Left colon (tissue), 2 donors: Measurements from ENCODE around the gene ALPK3. TPM values are rescaled to one million over a fixed set of nuclear protein-coding genes. Genes with fewer than 3 reads are reported as not detected.
A peak's percentile ranks its signal among the peaks of the same experiment; 100 is the strongest.

Source experiments
- ATAC-seq: fragments of 200-7000 bp; cut with Tn5 transposase; one replicate; pipeline ENCODE4 v1.9.1; 2020; ENCODE audit warnings: mild to moderate bottlenecking, moderate library complexity
- DNase-seq, 2 donors: peaks; one replicate each; pipeline ENCODE4 v3.0.0-alpha.2; 2020
- intact Hi-C, 2 donors: fragments of 100-400 bp; cut with DNase I in 1 of 2; cut with micrococcal nuclease in 1 of 2; formaldehyde crosslinking; loops; one replicate each; pipeline versions ENCODE4 v1.11.2 to v1.14.0; 2022; cut with DNase I, micrococcal nuclease
- total RNA-seq, 2 donors: library from RNA; stranded (reverse); fragmentation: NEBNext Ultra II Directional; extraction: Animal tissue kit (Norgen Biotek cat#: 25700); gene quantifications; one replicate each; pipeline ENCODE4 v1.2.1, GENCODE V29; 2021
- donor health status: DM: no; HTN: no; CAD: no.
- donor health status: DM: yes; HTN: yes; CAD: no.

ALPK3 gene
- total RNA-seq, 2 donors from 2014 or later: 1.0 to 1.1 TPM

DNA sequence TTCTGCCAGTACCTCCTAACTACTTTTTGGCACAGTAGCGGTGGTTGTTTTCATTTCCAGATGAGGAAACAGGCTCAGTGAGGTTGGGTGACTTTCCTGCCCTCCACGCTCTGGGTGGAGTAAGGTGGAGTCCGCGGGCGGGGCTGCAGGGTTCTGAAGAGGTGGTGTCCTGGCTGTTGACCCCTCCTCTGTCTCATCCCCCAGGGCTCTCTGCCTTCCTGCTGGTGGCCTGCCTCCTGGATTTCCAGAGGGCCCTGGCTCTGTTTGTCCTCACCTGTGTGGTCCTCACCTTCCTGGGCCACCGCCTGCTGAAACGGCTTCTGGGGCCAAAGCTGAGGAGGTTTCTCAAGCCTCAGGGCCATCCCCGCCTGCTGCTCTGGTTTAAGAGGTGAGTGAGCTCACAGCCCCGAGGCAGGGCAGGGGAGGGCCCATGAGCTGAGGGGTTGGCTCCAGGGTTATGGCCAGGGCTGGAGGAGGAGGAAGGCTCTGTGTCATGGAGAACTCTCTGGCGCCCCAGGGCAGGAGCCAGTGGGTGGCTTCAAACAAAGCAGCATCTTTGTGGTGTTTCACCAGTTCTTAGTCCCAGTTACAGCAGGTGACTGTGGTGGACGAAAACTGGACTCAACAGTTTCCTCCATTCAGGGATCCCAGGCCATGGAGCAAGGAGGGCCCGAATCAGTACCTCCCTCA is 77.7 kb downstream of the ALPK3 start:
- no peak for ATAC-seq
- no peak for DNase-seq
- intact Hi-C loops: no loop called here

DNA sequence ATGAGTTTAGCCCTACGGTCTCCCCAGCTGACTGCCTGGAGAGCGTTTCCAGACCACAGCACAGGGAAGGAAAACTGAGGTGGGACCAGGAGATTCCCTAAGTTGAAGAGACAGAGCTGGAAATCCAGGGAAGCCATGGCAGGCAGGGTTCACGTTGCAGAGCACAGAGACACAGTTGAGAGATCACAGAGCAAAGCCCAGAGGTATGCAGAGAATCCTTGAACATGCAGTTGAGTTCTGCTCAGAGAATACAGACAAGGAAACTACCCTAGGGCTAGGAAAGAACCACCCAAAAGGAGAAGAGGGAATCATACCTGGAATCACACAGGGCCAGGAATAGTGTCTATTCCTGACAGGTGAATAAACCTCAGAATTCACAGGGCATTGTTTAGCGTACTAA is 81.6 kb downstream of the ALPK3 start:
- intact Hi-C loops: no loop called here
- DNase-seq: no peak

DNA sequence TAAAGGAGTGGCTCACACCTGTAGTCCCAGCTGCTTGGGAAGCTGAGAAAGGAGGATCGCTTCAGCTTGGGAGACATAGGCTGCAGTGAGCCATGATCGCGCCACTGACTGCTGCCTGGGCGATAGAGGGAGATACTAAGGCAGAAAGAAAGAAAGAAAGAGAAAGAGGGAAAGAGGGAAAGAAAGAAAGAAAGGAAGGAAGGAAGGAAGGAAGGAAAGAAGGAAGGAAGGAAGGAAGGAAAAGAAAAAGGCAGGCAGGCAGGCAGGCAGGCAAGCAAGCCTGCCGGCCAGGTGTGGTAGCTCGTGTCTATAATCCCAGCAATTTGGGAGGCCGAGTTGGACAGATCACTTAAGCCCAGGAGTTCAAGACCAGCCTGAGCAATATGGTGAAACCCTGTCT is 82.6 kb downstream of the ALPK3 start:
- ATAC-seq: no peak
- DNase-seq: no peak

More for the DNA sequence above, 81.6 kb downstream of the ALPK3 start:
- ATAC-seq: no peak

DNA sequence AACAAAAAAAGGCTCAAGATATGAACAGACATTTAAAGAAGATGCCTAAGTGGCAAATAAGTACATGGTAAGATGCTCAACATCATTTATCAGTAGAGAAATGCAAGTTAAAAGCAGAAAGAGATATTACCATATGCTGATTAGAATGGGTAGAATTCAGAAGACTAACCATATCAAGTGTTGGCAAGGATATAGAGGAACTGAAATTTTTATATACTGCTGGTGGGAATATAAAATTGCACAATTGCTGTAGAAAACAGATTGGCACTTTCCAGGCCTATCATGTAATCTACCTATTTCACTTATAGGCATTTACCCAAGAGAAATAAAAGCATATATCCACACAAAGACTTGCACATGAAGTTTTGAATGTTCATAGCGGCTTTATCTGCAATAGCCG is 84.4 kb downstream of the ALPK3 start:
- intact Hi-C loops: no loop called here

More for the DNA sequence above, 82.6 kb downstream of the ALPK3 start:
- intact Hi-C loops: no loop called here

DNA sequence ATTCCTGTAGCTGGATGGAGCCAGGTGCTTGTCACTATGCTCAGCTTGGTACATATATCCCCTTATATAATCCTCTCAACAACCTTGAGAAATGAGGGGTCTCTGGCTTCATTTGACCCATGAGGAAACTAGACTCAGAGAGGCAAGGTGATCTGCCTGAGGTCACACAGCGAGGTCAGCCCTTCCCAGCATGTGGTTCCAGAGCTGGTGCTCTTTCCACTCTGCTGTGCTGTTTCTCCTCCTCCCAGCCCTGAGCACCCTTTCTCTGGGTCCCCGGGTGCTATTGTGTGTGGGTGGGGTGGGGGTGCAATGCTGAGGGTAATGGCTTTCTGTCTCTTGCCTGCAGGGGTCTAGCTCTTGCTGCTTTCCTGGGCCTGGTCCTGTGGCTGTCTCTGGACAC is 86.6 kb downstream of the ALPK3 start:
- intact Hi-C loops: no loop called here
- no peak for DNase-seq
- no peak for ATAC-seq

More for the DNA sequence above, 84.4 kb downstream of the ALPK3 start:
- no peak for DNase-seq
- no peak for ATAC-seq

DNA sequence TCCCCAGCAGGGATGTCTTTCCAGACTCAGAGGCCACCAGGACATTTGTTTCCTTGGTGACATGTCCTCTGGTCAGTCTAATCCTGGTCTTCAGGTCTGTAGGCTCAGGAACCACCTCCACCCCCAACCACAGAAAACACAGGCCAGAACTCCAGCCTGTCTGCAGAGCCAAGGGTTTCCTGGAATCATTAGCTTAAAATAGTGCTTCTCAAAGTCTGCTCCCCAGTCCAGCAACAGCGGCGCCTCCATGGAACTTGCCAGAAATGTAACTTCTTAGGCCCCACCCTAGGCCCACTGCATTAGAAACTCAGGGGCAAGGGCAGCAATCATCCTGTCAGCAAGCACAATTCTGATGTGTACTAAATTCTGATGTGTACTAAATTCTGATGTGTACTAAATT is 87.3 kb downstream of the ALPK3 start:
- intact Hi-C loops: no loop called here
- ATAC-seq (no peak), DNase-seq (no peak)

DNA sequence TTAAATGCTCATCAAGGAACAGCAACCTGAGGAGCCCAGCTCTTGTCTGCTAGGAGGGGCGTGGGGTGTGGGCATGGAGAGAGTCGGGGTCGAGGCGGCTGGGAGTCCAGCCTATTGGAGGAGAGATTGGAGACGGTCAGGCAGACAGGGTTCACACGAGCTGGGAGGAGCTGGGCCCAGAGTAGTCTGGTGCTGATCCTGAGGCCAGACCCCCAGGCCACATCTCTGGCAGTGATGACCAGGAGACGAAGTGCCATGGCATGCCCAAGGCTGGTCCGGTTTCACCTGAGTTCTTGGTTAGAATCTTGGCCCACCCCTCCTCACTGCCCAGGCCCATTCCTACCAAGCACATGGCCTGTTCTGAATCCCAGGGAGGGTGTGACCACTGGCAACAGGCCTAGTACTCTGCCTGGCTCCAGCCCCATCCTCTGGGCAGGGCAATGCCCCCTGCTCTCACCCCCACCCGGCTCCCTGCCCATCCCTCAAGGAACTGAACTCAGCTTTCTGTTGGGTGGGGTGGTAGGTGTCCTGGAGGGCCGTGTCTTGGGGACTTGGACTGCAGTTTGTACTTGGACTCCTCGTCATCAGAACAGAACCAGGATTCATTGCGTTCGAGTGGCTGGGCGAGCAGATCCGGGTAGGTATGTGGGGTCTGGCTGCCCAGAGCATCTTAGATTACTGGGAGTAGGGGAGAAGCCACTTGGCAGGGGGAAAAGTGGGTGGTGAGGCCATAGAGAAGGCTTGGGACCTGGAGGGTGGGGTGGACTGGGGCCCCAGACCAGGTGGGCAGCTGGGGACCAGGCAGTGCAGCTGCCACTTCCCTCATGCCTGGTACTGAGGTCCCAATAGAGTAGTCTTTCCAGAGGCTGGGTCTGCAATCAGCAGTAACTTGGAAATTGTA is 88.1 kb downstream of the ALPK3 start:
- DNase-seq: no peak
- intact Hi-C loops: no loop called here

DNA sequence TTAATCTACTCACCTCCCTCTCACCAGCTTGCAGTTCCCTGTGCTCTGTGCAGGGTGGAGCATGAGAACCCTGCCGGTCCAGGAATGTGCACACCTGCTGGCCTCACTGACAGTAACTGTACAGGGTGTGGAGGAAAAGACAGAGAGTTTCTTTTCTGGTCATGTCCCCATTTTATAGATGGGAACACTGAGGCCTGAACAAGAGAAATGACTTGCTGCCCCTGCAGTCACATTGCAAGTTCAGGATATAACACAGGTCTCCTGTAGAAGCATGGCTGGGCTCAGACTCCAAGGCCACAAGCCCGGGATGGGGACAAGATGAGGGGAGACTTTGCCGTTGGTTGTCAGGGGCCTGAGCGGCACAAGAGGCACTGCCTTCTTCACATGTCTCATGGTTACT is 90.6 kb downstream of the ALPK3 start:
- DNase-seq (no peak), ATAC-seq (no peak)
- intact Hi-C loops: no loop called here

More for the DNA sequence above, 88.1 kb downstream of the ALPK3 start:
- ATAC-seq: no peak

DNA sequence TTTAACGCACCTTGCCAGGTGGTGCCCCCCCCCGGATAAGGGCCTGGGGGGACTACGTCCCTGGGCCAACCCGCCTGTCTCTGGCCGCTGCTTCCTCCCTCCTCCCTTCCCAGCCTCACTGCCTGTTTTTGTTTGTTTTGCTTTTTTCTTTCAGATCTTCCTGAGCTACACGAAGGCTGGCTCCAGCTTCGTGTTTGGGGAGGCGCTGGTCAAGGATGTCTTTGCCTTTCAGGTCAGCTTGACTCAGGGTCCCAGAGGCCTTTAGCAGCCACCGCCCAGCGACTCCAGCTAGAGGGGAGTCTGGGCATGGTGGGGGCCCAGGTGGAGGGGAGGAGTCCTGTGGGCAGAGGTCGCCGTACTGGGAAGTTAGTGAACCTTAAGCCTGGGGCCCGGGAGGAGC is 91.4 kb downstream of the ALPK3 start:
- intact Hi-C loops: no loop called here
- DNase-seq (no peak), ATAC-seq (no peak)

DNA sequence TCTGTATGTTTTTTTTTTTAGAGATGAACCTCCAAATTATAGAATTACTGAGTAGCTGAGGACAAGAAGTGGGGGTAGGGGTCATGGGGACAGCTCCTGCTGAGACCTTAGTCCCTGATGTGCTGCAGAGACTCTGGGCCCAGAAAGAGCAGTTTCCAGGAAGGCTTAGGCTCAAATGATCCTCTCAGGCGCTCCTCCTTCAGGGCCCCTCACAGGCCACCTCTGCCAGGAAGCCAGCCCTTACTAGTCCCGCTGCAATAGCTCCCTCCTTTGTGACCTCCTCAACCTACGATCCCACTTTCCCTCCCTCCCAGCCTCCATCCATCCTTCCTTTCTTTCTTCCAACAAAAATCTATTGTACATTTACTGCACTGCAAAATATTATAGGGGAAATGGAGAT is 91.9 kb downstream of the ALPK3 start:
- intact Hi-C loops: no loop called here
- ATAC-seq (no peak), DNase-seq (no peak)

DNA sequence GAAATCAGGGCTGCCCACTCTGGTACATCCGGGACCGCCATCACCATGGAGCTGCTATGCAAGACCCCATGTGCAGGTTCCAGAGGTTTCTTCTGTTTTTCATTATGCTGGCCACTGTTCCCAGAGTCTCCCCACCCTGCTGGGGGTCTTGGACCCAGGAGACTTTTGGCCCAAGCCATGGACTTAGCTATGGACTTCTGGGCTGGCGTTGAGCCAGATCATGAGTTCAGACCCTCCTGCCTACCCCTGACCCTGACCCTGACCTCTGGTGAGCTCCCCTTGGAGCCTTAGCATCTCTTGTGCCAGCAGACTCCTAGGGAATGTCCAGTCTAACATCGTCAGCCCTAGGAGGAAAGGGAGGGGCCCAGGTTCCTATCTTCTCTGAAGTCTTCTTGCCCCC is 92.6 kb downstream of the ALPK3 start:
- ATAC-seq (no peak), DNase-seq (no peak)
- intact Hi-C loops: no loop called here

DNA sequence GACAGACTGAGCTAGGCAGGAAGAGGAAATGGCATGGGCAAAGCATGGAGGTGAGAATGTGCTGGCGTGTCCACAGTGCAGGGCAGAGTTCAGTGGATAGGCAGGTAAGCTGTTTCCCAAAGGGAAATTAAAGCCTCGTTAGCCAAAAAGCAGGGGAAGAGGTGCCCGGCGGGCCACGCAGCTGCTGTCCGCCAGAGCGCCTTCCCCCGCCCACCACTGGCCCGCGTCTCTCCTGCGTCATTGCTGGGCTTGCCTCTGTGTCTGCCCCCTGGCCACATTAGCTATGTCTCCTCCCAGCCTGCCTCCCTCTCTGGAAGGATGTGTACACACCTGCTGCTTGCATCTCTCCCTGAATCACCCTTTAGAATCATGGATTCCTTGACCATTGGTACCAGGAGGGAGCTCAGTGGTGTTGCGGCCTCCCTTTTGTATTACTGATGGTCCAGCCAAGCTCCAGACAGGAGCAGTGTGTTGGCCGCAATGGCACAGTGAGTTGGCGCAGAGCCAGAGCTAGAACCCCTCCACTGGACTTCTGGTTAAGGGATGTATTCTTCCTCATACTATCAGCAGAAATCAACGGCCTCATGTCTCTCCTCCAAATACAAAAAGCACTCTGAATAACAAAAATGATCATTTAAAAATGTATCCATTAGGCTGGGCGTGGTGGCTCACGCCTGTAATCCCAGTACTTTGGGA is 93.9 kb downstream of the ALPK3 start:
- intact Hi-C loops: no loop called here
- ATAC-seq (peak; percentile 61), DNase-seq (peak in 1 of 2 donors; percentile 26)

DNA sequence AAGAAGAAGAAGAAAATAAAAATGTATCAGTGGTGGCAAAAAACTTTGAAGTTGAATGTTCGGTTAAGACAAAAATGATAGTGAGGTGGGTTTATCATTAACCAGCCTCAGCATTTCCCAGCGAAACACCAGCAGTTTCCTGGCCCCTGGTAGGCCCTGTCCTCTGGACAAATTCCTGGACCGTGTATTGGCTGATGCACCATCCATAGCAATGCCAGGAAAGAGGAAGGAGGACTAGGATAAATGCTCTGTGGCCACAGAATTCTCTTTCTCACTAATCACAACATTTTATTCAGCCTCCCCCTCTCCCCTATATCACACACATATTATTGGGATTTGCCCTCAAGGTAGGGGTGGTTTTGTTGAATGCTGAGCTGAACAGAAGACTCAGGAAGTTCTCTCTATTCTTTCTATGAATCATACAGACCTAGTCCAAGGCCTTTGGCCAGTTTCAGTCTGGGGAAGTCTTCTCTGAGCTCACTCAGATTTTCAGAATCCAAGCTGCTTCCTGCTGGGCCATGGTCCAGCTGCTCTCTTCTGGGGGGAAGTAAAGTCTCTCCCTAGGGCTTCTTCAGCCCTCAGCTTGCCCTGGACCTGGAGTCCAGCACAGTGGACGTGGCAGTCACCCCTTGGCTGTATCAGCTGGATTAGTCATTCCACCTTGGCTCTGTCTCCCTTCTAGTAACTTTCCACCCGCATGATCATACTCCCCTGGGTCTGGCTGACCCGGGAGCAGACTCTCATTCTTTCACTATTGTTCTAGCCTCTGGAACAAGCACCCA is 94.9 kb downstream of the ALPK3 start:
- intact Hi-C loops: no loop called here
- ATAC-seq (peak; percentile 56), DNase-seq (peak; percentile 42 to 73)

DNA sequence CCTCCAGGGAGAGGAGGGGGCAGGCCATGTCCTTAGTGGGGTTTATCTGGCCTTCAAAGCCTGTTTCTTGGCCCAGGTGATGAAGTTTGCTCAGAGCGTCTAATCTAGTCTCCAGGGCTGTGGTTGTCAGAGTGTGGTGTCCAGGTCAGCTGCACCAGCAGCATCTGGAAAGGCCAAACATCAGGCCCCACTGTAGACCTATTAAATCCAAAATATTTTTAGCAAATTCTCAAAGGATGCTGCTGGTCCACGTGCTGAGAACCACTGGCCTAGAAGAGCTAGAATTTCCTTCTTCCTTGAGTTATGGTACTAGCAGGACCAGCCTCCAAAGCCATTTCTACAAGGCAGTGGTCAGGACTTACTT is 96.2 kb downstream of the ALPK3 start:
- intact Hi-C loops: no loop called here
- DNase-seq (no peak), ATAC-seq (no peak)

DNA sequence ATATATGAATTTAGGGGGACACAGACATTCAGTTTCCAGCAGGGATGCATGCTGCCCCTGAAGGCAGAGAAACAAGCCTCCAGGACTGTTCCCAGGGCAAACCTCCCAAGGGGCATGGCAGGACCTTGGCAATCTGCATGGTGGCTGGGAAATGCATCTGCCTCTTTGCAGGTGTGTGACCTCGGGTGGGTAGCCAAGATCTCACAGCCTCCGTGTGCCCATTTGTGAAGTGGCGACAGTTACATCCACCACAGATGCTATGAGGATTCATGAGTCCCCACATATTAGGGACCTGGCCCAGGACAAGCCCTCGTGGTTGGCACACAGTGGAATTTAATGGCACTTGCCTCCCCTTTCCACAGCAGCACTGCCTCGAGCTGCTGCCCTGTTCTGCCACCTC is 97.2 kb downstream of the ALPK3 start:
- intact Hi-C loops: no loop called here
- DNase-seq: no peak
- no peak for ATAC-seq

DNA sequence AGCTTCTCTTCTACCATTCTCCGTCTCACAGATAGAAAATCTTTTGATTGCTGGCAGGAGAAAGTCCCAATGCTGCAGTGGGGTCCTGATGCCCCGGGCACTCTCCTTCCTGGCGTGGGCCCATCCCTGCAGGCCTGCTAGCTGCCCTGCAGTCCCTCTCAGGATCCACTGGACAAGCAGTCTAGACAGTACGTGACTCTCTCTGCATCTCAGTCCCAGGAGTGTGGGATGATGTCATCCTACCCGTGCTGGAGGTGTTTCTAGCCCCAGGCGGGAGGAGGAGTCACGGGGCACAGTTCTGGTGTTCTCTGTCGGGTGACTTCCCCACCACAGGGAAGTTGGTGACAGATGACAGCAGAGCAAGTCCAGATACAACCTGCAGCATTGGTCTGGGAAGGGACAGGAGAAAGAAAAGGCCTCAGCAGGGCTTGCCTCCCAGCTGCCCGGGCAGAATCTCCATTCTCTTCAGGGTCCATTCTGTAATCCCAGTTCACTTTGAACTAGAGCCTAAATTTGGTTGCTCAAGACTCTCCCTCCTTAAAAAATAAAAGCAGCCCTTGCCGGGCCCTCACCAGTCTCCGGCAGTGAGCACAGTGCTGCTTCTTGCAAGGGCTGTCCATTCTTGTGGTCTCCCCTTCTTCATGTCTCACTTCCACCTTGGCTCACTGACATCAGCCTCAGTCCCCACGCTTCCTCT is 97.9 kb downstream of the ALPK3 start:
- intact Hi-C loops: no loop called here
- peak; percentile 79 for ATAC-seq
- DNase-seq: peak; percentile 39 to 64

DNA sequence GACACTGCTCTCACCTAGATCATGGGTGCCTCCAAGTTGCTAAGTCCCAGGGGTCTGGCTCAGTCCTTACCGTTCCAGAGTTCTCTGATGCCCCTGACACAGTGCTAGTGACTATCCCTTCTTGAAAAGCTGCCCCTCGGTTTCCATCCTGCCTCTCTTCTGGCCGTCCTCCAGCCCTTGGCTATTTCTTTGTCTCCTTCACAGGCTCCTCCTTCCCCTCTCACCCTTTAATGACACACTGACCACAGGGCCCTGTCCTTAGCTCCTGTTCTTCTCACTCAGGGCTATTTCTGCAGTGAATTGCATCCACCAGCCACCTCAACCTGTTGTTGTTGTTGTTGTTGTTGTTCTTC is 98.4 kb downstream of the ALPK3 start:
- ATAC-seq (no peak), DNase-seq (no peak)
- intact Hi-C loops: no loop called here

DNA sequence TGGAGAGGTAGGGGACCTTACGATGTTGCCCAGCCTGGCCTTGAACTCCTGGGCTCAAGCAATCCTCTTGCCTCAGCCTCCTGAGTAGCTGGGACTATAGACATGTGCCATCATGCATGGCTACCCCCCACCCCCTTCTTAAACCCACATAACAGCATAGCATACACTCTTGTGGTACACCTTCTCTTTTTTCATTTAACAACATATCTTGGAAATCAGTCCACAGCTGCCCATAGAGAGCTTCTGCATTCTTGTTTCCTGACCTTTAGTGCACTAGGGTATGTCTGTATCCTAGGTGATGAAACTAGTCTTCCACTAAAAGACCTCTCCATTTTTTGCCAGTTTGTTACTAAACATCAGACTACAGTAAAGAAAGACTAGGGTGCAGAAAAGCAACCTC is 100.3 kb downstream of the ALPK3 start:
- no peak for ATAC-seq
- no peak for DNase-seq
- intact Hi-C loops: no loop called here
